HG03432 (cell line): ENCODE measurements around the gene CA12.

Experiments used
- ATAC-seq: cut with Tn5 transposase; IDR thresholded peaks from one replicate; pipeline ENCODE4 v1.9.1; 2021; ENCODE audit warnings: mild to moderate bottlenecking, moderate library complexity; ENCODE audit not compliant: unreplicated experiment

Gene CA12

GRCh38 chr15:63402498-63403253 lies 21.0 kb upstream of the CA12 start:
- no peak for ATAC-seq

DNA sequence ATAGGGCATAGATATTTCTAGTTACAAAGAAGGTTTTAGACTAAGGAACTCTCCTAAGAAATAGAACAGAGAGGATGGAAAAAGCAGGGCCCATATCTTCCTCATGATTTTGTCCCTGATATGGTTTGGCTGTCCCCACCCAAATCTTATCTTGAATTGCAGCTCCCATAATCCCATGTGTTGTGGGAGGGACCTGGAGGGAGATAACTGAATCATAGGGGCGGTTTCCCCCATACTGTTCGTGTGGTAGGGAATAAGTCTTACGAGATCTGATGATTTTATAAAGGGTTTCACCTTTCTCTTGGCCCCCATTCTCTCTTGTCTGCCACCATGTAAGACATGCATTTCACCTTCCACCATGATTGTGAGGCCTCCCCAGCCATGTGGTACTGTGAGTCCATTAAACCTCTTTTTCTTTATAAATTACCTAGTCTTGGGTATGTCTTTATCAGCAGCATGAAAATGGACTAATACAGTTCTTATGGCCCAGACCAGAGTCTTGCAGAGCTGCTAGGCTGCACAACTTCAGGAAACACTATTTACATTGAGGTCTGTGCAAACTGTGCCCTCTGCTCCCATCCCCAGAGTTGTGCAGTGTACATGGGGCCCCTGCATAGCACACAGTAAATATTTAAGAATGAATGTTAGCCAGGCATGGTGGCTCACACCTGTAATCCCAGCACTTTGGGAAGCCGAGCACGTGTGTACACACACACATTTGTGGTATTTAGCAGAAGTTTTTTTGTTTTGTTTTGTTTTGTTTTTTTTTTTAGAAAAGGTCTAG lies 20.3 kb upstream of the CA12 start:
- ATAC-seq: no peak

GRCh38 chr15:63401078-63401477 lies 19.4 kb upstream of the CA12 start:
- ATAC-seq: no peak

- no peak for ATAC-seq
These were observed 16.8 kb upstream of the CA12 start for GRCh38 chr15:63398456-63398855.

GRCh38 chr15:63396152-63396928 lies 14.7 kb upstream of the CA12 start:
- ATAC-seq: no peak

GRCh38 chr15:63395730-63396151 lies 14.1 kb upstream of the CA12 start:
- ATAC-seq: no peak

- ATAC-seq: no peak
These were observed 10.8 kb upstream of the CA12 start for GRCh38 chr15:63392361-63393009.

DNA sequence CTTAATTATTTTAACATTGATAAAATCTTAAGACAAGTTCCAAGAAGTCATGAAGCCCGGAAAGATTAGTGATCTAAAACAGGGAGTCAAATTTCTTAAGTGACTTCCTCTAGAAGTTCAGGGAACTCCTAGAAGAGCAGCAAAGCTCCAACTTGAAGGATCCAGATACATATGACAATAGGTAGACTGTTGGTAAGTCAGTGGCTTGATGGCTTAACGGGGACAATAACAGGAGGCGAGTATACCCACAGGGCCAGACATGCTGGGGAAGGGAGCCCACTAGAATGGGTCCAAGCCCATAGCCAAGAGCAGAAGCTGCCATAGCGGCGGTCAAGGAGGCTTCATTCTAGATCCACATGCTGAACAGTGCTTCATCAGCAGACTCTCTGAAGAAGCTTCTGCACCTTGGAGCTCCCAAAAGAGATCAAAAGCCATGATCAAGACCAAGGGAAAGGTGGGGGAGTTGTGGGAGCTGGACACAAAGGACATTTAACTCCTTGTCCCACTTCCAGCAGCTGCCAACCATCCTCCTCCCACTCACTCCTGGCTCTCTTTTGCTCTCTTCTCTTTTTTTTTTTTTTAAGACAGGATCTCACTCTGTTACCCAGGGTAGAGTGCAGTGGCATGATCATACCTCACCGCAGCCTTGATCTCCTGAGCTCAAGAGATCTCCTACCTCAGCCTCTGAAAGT lies 10.2 kb upstream of the CA12 start:
- no peak for ATAC-seq

DNA sequence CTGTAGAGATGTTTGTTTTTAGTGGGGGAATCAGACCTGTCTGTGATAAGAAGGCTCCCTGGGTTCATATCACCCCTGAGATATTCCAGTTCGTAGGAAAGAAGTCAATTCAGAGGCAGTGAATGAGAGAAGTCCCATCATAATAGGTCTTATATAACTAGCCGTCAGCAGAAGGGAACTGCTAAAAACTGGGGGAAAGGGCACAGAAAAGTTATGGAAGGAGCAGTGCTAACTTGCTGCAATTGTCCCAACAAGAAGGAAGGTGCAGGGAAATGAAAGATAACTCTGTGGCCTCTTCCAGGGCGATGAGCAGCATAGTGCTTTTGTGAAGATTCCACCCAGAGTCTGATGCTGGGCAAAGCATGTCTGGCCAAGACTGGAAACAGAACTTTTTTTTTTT lies 9.0 kb upstream of the CA12 start:
- ATAC-seq: no peak

GRCh38 chr15:63389902-63390670 lies 8.4 kb upstream of the CA12 start:
- no peak for ATAC-seq

DNA sequence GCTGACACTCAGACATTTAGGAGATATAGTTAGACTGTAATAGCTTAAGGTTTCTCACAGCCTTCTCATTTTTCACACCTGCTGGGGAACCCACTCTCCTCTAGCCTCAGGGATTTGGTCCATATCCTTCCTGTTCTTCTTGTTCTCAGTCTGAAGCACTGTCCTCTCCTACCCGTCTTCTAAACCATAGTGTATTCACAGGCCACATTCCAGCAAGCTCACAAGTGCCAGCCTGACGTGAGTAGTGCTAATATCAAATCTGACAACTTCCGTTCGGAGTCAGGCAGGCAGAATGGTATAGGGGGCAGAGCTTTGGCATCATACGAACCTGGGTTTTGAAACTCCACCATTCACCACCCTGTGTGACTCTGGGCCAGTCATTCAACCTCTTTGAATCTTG lies 6.9 kb upstream of the CA12 start:
- no peak for ATAC-seq

- ATAC-seq: no peak
These were observed 6.3 kb upstream of the CA12 start for GRCh38 chr15:63387748-63388493.

DNA sequence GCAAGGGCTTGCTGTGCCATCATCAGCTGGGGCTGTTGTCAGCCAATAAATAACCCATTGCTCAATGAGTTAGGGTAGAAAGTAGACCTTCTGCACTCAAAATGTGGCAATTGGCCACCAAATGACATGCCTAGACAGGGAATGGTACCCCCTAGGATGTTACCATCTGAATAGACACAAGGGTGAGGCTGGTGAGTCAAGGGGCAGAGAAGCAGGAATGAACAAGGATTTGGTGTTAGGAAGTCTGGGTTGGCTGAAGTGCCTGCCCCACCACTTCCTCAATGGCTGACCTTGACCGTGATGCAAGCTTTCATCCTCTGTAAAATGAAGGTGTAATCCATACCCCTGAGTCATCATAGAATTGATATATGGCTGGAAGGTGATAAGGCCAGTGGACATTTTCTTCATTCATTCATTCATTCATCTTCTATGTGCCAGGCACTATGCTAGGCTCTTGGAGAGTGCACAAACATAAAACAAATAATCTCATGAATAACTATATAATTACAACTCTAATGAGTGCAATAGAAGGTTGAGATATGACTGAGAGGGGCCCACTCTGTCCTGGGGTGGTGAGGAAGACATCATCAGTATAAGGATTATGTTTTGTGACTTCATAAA lies 4.4 kb upstream of the CA12 start:
- ATAC-seq: no peak

- no peak for ATAC-seq
These were observed 3.3 kb upstream of the CA12 start for GRCh38 chr15:63384906-63385305.

DNA sequence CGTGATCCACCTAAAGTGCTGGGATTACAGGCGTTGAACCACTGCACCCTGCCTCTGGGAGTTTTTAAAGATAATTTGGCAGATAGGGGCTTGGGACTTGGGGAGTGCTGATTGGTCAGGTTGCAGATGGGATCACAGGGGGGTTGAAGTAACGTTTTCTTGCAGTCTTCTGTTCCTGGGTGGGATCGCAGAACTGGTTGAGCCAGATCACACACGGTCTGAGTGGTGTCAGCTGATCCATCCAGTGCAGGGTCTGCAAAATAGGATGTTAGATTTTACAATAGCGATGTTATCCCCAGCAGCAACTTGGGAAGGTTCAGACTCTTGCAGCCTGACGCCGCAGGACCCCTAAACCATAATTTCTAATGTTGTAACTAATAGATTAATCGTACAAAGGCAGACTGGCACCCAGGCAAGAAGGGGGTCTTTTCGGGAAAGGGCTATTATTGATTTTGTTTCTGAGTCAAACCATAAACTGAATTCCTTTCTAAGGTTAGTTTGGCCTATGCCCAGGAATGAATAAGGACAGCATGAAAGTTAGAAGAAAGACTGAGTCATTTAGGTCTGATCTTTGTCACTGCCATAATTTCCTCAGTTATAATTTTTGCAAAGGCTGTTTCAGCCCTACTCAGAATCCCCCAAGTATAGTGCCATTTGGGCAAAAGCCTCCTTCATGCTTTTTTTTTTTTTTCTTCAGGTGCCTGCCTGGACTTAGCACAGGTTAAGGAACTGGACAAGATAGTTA lies 1.5 kb upstream of the CA12 start:
- ATAC-seq: no peak

DNA sequence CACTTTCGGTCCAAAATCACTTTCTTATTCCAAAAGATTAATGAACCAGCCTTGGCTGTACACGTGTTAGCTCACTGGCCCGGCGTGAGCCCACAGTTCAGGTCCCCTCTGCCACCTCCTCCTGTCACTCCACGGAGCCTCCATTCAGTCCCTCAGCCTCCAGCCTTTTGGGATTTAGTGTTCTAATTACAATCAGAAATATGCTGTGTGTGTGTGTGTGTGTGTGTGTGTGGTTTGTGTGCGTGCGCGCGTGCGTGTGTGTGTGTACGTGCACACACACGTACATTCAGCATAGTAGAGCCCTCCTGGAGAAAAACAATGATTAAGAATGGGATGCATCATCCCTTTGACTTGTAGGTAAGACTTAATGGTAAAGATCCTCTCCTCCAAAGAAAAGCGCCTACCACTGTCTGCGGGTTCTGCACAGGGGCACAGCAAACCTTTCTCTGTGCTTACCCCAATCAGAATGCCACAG lies 801 bp downstream of the CA12 start:
- ATAC-seq: no peak

DNA sequence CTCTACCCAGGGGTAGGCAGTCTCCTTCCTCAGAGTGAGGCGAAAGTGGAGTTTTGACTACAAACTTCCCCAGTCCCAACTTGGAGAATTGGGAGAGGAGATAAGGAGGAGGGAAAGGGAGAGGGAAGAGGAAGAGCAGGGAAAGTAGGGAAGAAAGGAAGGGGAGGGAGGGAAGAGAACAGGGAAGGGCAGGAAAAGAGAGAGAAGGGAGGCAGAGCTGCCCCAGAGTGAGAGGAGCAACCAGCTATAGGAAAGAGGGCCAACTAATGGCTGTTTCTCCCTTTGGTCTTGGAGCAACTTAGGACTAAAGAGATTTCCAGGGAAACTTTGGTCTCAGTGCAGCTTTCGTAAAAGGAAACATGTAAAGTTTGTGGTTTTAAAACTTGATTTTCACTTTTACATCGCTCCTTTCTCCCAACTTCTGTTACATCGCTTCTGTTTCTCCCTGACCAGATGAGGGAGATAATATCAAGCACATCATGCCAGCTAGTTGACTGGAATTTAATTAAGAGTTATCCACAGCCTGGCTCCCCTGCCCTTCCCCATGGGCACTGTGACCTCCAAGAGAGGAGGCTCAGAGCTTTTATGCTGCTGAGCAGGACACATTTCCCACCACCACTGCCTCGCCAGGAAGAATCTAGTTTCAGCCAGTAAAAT lies 1.4 kb downstream of the CA12 start:
- no peak for ATAC-seq
